ENCODE data around the gene CHCHD1. TPM values are rescaled to one million over a fixed set of nuclear protein-coding genes. Genes with fewer than 3 reads are reported as not detected.
"Not testable (repeated sequence)": the region's sequence is repeated elsewhere in the genome, so short reads cannot be mapped to it uniquely, and the experiment has no call there.

The CHCHD1 gene
- total and polyA plus RNA-seq, 2 donors: 54.7 to 78.2 TPM

DNA sequence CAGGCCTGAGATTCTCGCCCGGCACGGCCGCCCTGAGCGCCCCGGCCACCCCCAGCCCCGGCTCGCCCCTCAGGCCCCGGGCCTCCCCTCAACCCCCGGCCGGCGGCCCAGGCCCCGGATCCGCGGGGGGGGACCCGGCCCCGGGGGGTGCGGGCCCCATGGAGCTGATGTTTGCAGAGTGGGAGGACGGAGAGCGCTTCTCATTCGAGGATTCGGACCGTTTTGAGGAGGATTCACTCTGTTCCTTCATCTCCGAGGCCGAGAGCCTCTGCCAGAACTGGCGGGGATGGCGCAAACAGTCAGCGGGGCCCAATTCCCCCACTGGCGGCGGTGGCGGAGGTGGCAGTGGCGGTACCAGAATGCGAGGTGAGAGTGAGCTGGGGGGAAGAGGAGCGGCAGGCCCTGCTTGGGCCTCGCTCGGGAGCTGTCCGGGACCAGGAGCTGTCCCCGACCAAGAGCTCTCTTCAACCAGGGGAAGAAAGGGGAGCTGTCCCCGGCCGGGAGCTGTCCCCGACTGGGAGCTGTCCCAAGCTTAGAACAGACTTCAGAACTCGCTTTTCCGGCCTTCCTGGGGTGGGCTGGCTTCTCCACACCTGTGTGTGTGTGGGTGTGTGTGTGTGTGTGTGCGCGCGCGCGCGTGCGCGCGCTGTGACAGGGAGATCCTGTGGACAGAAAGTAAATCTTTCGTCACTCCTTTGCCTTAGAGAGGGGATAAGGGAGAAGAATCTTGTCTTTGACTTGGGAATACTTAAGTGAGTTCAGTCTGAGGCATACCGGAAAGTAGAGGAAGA, 4.1 kb downstream of the CHCHD1 start:
- H3K36me3 ChIP-seq (ENCODE audit: control insufficient read depth in 2 of 2, insufficient read depth in 2 of 2, low read length in 1 of 2): peaks cover 20 to 22% of the 10 kb centered on the region in 2 donors
- peak overlapping the region; percentile 83 to 85 for H3K27ac ChIP-seq (ENCODE audit: low read depth in 1 of 2, low read length in 1 of 2)
- no peaks in the 10 kb centered on the region for H3K27me3 ChIP-seq (ENCODE audit: control insufficient read depth in 2 of 2, insufficient read depth in 1 of 2, low read length in 1 of 2)
- peak overlapping the region; percentile 72 to 90 for H3K4me3 ChIP-seq (ENCODE audit: low read length in 2 of 2)
- H3K4me1 ChIP-seq (ENCODE audit: control insufficient read depth in 2 of 2, insufficient read depth in 2 of 2, low read length in 2 of 2): peaks cover 15 to 25% of the 10 kb centered on the region in 2 donors
- under 1% methylated on average over 54 of the region's 54 CpGs for WGBS
- no peaks in the 10 kb centered on the region for H3K9me3 ChIP-seq (ENCODE audit: control insufficient read depth in 2 of 2, insufficient read depth in 1 of 2, low read length in 1 of 2)
- peak in 5 of 9 donors; percentile 25 to 71 (median 54) for DNase-seq (ENCODE audit: low read depth in 6 of 9, low spot score in 9 of 9)

GRCh38 chr10:73786512-73786885, 4.7 kb downstream of the CHCHD1 start:
- H3K27me3 ChIP-seq (ENCODE audit: control insufficient read depth in 2 of 2, insufficient read depth in 1 of 2, low read length in 1 of 2): no peaks in the 10 kb centered on the region
- no peaks in the 10 kb centered on the region for H3K9me3 ChIP-seq (ENCODE audit: control insufficient read depth in 2 of 2, insufficient read depth in 1 of 2, low read length in 1 of 2)
- H3K27ac ChIP-seq (ENCODE audit: low read depth in 1 of 2, low read length in 1 of 2): peak overlapping the region; percentile 28 to 85
- WGBS: 4% methylated on average over 2 of the region's 2 CpGs
- H3K4me3 ChIP-seq (ENCODE audit: low read length in 2 of 2): peak overlapping the region; percentile 72 to 90
- no peak for DNase-seq (ENCODE audit: low read depth in 6 of 9, low spot score in 9 of 9)
- peaks cover 12 to 21% of the 10 kb centered on the region in 2 donors for H3K4me1 ChIP-seq (ENCODE audit: control insufficient read depth in 2 of 2, insufficient read depth in 2 of 2, low read length in 2 of 2)
- H3K36me3 ChIP-seq (ENCODE audit: control insufficient read depth in 2 of 2, insufficient read depth in 2 of 2, low read length in 1 of 2): peaks cover 26 to 28% of the 10 kb centered on the region in 2 donors

GRCh38 chr10:73787031-73787800, 5.4 kb downstream of the CHCHD1 start:
- H3K4me3 ChIP-seq (ENCODE audit: low read length in 2 of 2); H3K27me3 ChIP-seq (ENCODE audit: control insufficient read depth in 2 of 2, insufficient read depth in 1 of 2, low read length in 1 of 2); DNase-seq (ENCODE audit: low read depth in 6 of 9, low spot score in 9 of 9); H3K27ac ChIP-seq (ENCODE audit: low read depth in 1 of 2, low read length in 1 of 2); H3K9me3 ChIP-seq (ENCODE audit: control insufficient read depth in 2 of 2, insufficient read depth in 1 of 2, low read length in 1 of 2): not testable (repeated sequence)
- peaks cover 12 to 21% of the 10 kb centered on the region in 2 donors for H3K4me1 ChIP-seq (ENCODE audit: control insufficient read depth in 2 of 2, insufficient read depth in 2 of 2, low read length in 2 of 2)
- WGBS: 94% methylated on average over 21 of the region's 21 CpGs
- peaks cover 32 to 35% of the 10 kb centered on the region in 2 donors for H3K36me3 ChIP-seq (ENCODE audit: control insufficient read depth in 2 of 2, insufficient read depth in 2 of 2, low read length in 1 of 2)

DNA sequence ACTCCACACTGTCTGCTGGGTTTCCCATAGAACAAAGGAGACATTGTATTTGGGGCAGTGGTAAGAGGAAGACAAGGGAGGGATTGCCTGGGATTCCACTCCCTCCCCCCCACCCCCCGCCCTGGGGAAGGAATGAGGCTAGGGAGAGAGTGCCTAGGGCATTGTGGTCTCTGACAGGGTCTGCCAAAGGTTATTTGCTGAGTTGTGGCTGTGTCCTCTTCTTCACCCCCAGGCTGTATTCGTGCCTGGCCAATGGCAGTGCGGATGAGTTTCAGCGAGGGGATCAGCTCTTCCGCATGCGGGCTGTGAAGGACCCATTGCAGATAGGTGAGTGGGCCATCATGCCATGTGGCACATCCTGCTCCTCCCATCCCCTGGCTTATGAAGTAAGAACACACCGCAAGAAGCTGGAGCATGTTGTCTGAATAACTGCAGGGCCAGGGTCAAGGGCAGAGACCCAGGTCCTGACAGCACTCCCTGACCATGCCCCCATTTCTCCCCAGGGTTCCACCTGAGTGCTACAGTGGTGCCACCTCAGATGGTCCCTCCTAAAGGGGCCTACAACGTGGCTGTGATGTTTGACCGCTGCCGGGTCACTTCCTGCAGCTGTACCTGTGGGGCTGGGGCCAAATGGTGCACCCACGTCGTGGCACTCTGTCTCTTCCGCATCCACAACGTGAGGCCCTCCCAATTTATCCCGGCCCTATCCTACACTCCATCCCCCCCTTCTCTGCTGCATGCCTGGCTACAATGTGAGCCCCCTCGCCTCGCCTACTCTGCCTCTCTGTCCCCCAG, 7.2 kb downstream of the CHCHD1 start:
- Histone ChIP-seq H3K27ac (ENCODE audit: low read depth in 1 of 2, low read length in 1 of 2) (no peak overlapping the region), H3K36me3 (ENCODE audit: control insufficient read depth in 2 of 2, insufficient read depth in 2 of 2, low read length in 1 of 2) (peaks cover 51 to 54% of the 10 kb centered on the region in 2 donors), H3K4me3 (ENCODE audit: low read length in 2 of 2) (no peak overlapping the region), H3K27me3 (ENCODE audit: control insufficient read depth in 2 of 2, insufficient read depth in 1 of 2, low read length in 1 of 2) (no peaks in the 10 kb centered on the region), H3K4me1 (ENCODE audit: control insufficient read depth in 2 of 2, insufficient read depth in 2 of 2, low read length in 2 of 2) (peaks cover 7 to 15% of the 10 kb centered on the region in 2 donors), H3K9me3 (ENCODE audit: control insufficient read depth in 2 of 2, insufficient read depth in 1 of 2, low read length in 1 of 2) (no peaks in the 10 kb centered on the region)
- WGBS: 96% methylated on average over 17 of the region's 17 CpGs
- DNase-seq (ENCODE audit: low read depth in 6 of 9, low spot score in 9 of 9): no peak

DNA sequence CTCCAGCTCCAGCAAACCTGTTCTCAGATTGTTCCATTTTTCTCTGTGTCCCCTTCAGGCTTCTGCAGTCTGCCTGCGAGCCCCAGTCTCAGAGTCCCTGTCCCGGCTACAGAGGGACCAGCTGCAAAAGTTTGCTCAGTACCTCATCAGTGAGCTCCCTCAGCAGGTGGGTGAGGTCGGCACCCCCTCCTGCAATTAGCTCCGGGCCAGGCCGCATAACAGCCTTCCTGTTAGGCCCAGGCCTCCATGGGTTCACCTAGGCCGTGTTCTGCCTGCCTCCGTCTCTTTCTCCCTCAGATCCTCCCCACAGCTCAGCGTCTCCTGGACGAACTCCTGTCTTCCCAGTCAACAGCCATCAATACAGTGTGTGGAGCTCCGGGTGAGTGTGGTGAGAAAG, 7.8 kb downstream of the CHCHD1 start:
- no peak overlapping the region for H3K4me3 ChIP-seq (ENCODE audit: low read length in 2 of 2)
- DNase-seq (ENCODE audit: low read depth in 6 of 9, low spot score in 9 of 9): no peak
- H3K27ac ChIP-seq (ENCODE audit: low read depth in 1 of 2, low read length in 1 of 2): no peak overlapping the region
- peaks cover 57 to 60% of the 10 kb centered on the region in 2 donors for H3K36me3 ChIP-seq (ENCODE audit: control insufficient read depth in 2 of 2, insufficient read depth in 2 of 2, low read length in 1 of 2)
- 97% methylated on average over 10 of the region's 10 CpGs for WGBS
- H3K9me3 ChIP-seq (ENCODE audit: control insufficient read depth in 2 of 2, insufficient read depth in 1 of 2, low read length in 1 of 2): no peaks in the 10 kb centered on the region
- no peaks in the 10 kb centered on the region for H3K27me3 ChIP-seq (ENCODE audit: control insufficient read depth in 2 of 2, insufficient read depth in 1 of 2, low read length in 1 of 2)
- H3K4me1 ChIP-seq (ENCODE audit: control insufficient read depth in 2 of 2, insufficient read depth in 2 of 2, low read length in 2 of 2): peaks cover 7 to 15% of the 10 kb centered on the region in 2 donors

DNA sequence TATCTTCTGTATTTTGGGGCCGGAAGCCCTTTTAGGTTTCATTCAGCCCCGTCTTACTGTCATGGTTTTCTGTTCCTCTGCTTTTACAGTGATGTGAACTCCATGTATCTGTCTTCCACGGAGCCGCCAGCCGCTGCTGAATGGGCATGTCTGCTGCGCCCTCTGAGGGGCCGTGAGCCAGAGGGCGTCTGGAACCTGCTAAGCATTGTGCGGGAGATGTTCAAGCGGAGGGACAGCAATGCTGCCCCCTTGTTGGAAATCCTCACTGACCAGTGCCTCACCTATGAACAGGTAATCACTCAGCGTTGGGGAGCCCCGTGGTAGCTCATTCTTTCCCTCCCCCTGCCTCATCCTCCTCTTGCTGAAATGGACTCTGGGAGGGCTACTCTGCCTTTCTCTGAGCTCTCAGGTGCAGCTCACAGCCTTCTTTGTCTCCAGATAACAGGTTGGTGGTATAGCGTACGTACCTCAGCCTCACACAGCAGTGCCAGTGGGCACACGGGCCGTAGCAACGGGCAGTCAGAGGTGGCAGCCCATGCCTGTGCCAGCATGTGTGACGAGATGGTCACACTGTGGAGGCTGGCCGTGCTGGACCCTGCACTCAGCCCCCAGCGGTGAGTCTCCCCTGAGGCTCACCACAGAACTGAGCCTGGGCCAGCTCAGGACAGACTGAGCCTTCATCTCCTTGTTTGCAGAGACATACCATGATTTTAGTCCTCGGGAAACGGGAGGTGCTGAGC, 9.2 kb downstream of the CHCHD1 start:
- Histone ChIP-seq H3K9me3 (ENCODE audit: control insufficient read depth in 2 of 2, insufficient read depth in 1 of 2, low read length in 1 of 2) (no peaks in the 10 kb centered on the region), H3K27ac (ENCODE audit: low read depth in 1 of 2, low read length in 1 of 2) (no peak overlapping the region), H3K4me1 (ENCODE audit: control insufficient read depth in 2 of 2, insufficient read depth in 2 of 2, low read length in 2 of 2) (peaks cover 7 to 11% of the 10 kb centered on the region in 2 donors), H3K36me3 (ENCODE audit: control insufficient read depth in 2 of 2, insufficient read depth in 2 of 2, low read length in 1 of 2) (peaks cover 62 to 70% of the 10 kb centered on the region in 2 donors), H3K4me3 (ENCODE audit: low read length in 2 of 2) (no peak overlapping the region), H3K27me3 (ENCODE audit: control insufficient read depth in 2 of 2, insufficient read depth in 1 of 2, low read length in 1 of 2) (no peaks in the 10 kb centered on the region)
- DNase-seq (ENCODE audit: low read depth in 6 of 9, low spot score in 9 of 9): no peak
- WGBS: 98% methylated on average over 22 of the region's 22 CpGs

- no peak overlapping the region for H3K4me3 ChIP-seq (ENCODE audit: low read length in 2 of 2)
- no peaks in the 10 kb centered on the region for H3K9me3 ChIP-seq (ENCODE audit: control insufficient read depth in 2 of 2, insufficient read depth in 1 of 2, low read length in 1 of 2)
- no peak for DNase-seq (ENCODE audit: low read depth in 6 of 9, low spot score in 9 of 9)
- H3K27me3 ChIP-seq (ENCODE audit: control insufficient read depth in 2 of 2, insufficient read depth in 1 of 2, low read length in 1 of 2): no peaks in the 10 kb centered on the region
- no peak overlapping the region for H3K27ac ChIP-seq (ENCODE audit: low read depth in 1 of 2, low read length in 1 of 2)
- WGBS: 97% methylated on average over 26 of the region's 26 CpGs
- H3K36me3 ChIP-seq (ENCODE audit: control insufficient read depth in 2 of 2, insufficient read depth in 2 of 2, low read length in 1 of 2): peaks cover 68 to 77% of the 10 kb centered on the region in 2 donors
- peaks cover 0 to 3% of the 10 kb centered on the region in 2 donors for H3K4me1 ChIP-seq (ENCODE audit: control insufficient read depth in 2 of 2, insufficient read depth in 2 of 2, low read length in 2 of 2)
Measured at GRCh38 chr10:73791871-73792400, 10.1 kb downstream of the CHCHD1 start.

DNA sequence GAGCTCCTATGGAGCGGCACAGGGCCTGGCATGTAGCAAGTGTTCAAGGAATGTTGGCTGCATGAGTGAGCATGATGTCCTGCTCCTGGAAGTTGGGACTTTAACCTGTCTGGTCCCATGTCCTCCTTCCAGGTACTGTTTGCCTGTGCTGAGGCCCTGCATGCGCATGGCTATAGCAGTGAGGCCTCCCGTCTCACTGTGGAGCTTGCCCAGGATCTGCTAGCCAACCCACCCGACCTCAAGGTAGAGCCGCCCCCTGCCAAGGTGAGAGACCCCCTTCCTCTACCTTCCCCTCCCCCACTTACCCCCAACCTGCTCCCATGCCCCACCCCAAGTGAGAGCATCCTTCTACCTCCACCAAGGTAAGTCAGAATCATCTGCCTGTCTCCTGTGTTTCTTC, 11.6 kb downstream of the CHCHD1 start:
- H3K4me1 ChIP-seq (ENCODE audit: control insufficient read depth in 2 of 2, insufficient read depth in 2 of 2, low read length in 2 of 2): no peaks in the 10 kb centered on the region

More for the DNA sequence above, 11.6 kb downstream of the CHCHD1 start:
- DNase-seq (ENCODE audit: low read depth in 6 of 9, low spot score in 9 of 9): no peak
- whole genome bisulfite sequencing: 98% methylated on average over 5 of the region's 5 CpGs
- Histone ChIP-seq H3K4me3 (ENCODE audit: low read length in 2 of 2) (no peak overlapping the region), H3K27me3 (ENCODE audit: control insufficient read depth in 2 of 2, insufficient read depth in 1 of 2, low read length in 1 of 2) (no peaks in the 10 kb centered on the region), H3K27ac (ENCODE audit: low read depth in 1 of 2, low read length in 1 of 2) (no peak overlapping the region), H3K9me3 (ENCODE audit: control insufficient read depth in 2 of 2, insufficient read depth in 1 of 2, low read length in 1 of 2) (no peaks in the 10 kb centered on the region), H3K36me3 (ENCODE audit: control insufficient read depth in 2 of 2, insufficient read depth in 2 of 2, low read length in 1 of 2) (peaks cover 83 to 93% of the 10 kb centered on the region in 2 donors)
